Cerebellar nuclear complex (tissue), 1 donor: ENCODE measurements around the gene LRRK1.

Experiments used
- DNase-seq, 2 experiments: peaks; one replicate each; lab custom pipeline; 2025; lab: John Stamatoyannopoulos, UW

LRRK1 gene

GRCh38 chr15:101058735-101059134, 139.6 kb downstream of the LRRK1 start:
- DNase-seq = no peak

GRCh38 chr15:101059381-101060341, 140.5 kb downstream of the LRRK1 start:
- DNase-seq = no peak

- no peak for DNase-seq
These were observed 141.7 kb downstream of the LRRK1 start for GRCh38 chr15:101060576-101061551.

- DNase-seq = no peak
These were observed 142.9 kb downstream of the LRRK1 start for GRCh38 chr15:101062063-101062462.

GRCh38 chr15:101062471-101063171, 143.5 kb downstream of the LRRK1 start:
- DNase-seq = no peak

- no peak for DNase-seq
These were observed 144.1 kb downstream of the LRRK1 start for GRCh38 chr15:101063212-101063611.

- no peak for DNase-seq
These were observed 145.0 kb downstream of the LRRK1 start for GRCh38 chr15:101063891-101064794.

GRCh38 chr15:101064795-101065569, 145.8 kb downstream of the LRRK1 start:
- no peak for DNase-seq

GRCh38 chr15:101065570-101066221, 146.5 kb downstream of the LRRK1 start:
- DNase-seq = no peak

- DNase-seq = no peak
These were observed 147.6 kb downstream of the LRRK1 start for GRCh38 chr15:101066501-101067408.

GRCh38 chr15:101067660-101068522, 148.7 kb downstream of the LRRK1 start:
- DNase-seq = no peak

- DNase-seq = no peak
These were observed 149.4 kb downstream of the LRRK1 start for GRCh38 chr15:101068523-101068960.

GRCh38 chr15:101068961-101069653, 149.9 kb downstream of the LRRK1 start:
- no peak for DNase-seq

- DNase-seq = no peak
These were observed 150.5 kb downstream of the LRRK1 start for GRCh38 chr15:101069654-101069973.

- no peak for DNase-seq
These were observed 150.9 kb downstream of the LRRK1 start for GRCh38 chr15:101070024-101070423.

GRCh38 chr15:101070502-101071273, 151.5 kb downstream of the LRRK1 start:
- DNase-seq = no peak
